Measurements from ENCODE around the gene OST4.

OST4 gene

GRCh38 chr2:27023740-27024139 lies 47.7 kb downstream of the OST4 start:
- no peak for DNase-seq

- no peak for DNase-seq
Observed at GRCh38 chr2:27021253-27022049, 50.0 kb downstream of the OST4 start.

Measured in stimulated activated CD8-positive, alpha-beta memory T cell treated with anti-CD3 and anti-CD28 coated beads, Interleukin-4, amount 100 ng/mL, for 48 hours (primary cell).